Stimulated activated CD4-positive, alpha-beta T cell treated with anti-CD3 and anti-CD28 coated beads, Interleukin-1b, Interleukin-23, amount 100 ng/mL, for 4 hours (primary cell): Measurements from ENCODE around the gene EPB41L4A.
A peak's percentile ranks its signal among the peaks of the same experiment; 100 is the strongest.

Experiments
- DNase-seq, 2 donors: peaks; one replicate each; pipeline ENCODE4 v3.0.0-alpha.2; 2020; ENCODE audit warnings: low read depth in 2 of 2

EPB41L4A gene

DNA sequence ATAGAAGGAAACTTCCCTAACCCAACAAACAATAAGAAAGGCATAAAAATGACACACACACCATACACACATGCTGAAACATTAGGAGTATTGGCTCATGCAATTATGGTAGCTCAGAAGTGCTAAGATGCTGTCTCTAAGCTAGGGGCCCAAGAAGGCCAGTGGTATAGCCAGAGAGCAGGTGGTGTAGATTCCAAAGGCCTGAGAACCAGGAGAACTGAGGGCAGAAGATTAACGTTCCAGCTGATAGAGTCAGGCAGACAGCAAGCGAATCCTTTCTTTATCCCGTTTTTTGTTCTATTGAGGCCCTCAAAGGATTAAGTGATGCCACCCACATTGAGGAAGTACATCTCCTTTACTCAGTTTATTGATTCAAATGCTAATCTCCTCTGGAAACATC lies 262.9 kb downstream of the EPB41L4A start:
- DNase-seq = no peak

DNA sequence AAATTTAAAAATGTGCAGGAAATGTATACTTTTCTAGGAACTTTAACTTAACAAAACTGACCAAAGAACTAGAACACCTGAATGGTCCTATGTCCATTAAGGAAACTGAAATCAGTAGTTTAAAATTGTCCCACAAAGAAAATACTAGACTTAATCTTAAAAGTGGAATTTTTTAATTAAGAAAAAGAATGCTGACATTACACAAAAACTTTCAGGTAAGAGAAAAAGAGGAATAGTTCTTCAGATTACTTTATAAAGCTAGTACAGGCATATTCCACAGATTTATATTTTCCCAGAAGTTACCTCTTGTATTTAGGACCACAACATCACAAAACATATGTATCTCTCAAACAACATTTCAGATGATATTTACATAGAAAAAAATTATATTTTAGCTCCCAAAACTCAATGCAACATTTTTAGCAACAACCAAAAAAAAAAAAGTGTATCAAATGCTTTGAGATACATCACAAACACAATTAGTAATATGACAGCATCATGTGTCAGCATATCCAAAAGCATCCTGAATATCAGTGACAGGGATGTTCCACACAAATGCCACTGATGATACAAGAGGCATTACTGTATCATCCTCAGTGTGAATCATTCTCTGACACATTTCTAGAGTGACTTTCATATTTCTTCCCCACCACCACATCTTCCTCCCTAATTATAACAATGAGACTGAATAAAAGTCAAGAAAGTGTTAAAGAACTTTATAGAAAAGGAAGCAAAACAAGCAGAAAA lies 264.0 kb downstream of the EPB41L4A start:
- no peak for DNase-seq

GRCh38 chr5:112149727-112150126 lies 269.4 kb downstream of the EPB41L4A start:
- no peak for DNase-seq

- DNase-seq = peak; percentile 17 to 32
Observed at GRCh38 chr5:112146323-112147226, 272.5 kb downstream of the EPB41L4A start.

- no peak for DNase-seq
Observed at GRCh38 chr5:112143690-112144089, 275.4 kb downstream of the EPB41L4A start.

DNA sequence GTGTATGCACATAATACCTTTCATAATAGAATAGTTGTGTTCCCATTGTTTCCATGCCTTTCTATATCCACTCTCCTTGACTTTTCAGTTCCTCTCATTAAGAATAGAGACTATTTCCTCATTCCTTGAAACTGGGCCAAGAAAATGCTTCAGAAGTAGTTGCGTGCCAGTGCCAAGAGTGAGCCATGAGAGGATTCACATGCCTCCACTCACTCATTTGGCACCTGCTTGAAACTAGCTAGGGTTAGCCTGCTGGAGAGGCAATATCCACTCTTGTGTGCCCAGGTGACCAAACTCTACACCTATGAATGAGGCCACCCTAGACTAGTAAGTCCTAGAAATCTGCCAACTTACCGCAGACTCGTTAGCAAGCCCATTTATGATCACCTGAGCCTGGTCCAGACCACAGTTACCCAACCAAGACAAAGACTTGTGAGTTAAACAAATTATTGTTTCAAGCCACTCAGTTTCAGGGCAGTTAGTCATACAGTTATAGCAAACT lies 276.3 kb downstream of the EPB41L4A start:
- no peak for DNase-seq

- DNase-seq = no peak
Observed at GRCh38 chr5:112141582-112141981, 277.5 kb downstream of the EPB41L4A start.

DNA sequence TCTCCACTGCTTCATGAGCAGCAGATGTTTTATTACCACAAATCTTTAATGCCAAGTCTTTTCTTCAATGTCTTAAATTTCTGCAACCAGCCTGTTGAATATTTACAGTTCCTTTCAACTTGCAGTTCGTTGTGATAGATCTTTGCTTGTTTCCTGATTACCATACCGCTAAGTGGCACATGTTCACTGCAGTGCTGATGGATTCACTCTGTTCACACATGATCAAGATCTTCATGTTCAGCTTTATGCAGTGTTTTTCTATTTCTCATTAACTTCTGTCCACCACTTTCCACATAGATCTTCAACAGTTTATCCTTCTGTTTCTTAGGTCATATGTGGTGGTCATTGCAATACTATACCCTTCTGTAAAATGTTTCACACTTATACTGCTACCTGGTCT lies 280.6 kb downstream of the EPB41L4A start:
- no peak for DNase-seq

DNA sequence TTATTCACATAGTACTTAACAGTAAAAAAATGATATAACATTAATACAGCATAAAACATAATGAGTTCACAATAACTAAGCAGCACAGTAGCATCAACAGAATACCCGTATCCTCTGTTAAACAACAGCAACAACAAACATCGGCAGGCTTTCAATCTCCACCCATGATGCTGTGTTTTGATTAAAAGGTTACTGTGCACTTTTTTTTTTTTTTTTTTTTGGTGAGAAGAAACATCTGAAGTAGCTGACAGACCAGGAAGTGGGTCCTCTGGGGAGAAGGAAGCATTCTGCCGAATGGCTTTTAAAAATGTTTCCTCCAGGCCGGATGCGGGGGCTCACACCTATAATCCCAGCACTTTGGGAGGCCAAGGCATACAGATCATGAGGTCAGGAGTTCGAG lies 282.3 kb downstream of the EPB41L4A start:
- no peak for DNase-seq

DNA sequence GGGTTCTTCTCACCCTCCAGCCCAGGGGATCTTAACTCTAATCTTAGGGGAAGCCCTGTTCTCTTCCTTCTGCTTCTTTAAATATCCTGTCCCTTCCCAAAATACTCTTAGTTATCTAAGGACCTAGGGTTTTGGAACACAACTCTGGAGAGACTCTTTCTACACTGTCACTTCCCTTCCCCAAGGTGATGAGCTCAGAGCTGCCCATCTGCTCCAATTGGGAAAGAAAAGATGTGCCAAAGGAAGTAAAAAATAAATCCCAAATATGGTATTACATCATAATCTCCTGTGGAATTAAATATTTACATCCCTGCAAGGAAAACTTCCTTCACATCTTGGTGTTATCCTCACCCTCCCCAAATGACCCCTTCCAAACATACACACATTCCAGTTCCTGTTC lies 291.2 kb downstream of the EPB41L4A start:
- DNase-seq = no peak

GRCh38 chr5:112126982-112127381 lies 292.1 kb downstream of the EPB41L4A start:
- no peak for DNase-seq

DNA sequence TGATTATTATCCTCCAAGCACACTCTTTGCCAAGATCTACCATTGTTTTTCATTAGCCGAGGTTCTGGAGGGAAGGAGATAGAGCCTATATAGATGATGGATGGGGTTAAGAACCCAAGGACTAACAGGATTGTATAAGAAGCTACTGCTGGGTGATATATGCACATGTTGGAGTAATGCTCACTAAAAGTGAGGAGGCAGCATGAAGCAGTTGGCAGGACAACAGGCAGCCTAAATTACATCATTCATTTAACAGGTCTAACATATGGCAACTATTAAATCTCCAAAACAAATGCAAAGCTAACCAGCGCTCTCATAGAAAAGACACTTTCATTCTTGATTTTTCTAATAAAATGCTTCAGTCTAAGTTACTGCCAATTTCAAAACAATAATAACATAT lies 293.2 kb downstream of the EPB41L4A start:
- no peak for DNase-seq

GRCh38 chr5:112124788-112125187 lies 294.3 kb downstream of the EPB41L4A start:
- DNase-seq = no peak

DNA sequence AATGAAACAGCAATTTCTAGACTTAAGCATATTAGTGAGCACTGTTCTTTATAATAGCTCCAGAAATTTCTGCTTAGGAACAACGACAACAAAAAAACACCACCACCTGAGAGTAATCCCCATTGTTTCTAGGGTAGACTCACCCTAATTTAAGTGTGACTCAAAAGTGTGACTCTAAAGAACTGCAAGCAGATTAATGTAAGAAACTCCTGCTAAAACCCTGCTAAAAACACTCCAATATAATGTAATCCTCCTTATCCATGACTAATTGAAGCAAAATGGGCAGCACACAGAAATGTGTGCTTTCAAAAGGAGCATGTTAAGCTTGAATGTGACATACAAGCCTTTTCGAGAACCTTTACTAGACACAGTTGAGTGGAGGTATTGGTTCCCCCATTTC lies 296.0 kb downstream of the EPB41L4A start:
- no peak for DNase-seq

DNA sequence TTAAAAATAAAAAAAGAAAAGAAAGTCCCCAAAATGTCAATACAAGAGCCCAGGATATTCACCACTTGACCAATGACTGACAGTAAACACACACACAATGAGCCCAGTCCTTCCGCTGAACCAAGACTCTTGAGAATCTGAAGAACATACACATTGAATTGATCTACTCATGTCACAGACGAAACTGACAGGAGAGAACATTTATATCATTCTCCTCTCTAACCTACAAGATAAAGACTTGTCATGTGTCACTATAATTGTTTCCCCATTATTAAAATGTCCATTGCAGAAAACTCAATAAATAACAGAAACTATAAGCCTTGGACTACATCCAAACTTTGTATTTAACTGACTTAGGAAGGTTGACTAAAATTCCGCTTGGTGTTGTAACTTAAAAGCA lies 296.7 kb downstream of the EPB41L4A start:
- DNase-seq = no peak

DNA sequence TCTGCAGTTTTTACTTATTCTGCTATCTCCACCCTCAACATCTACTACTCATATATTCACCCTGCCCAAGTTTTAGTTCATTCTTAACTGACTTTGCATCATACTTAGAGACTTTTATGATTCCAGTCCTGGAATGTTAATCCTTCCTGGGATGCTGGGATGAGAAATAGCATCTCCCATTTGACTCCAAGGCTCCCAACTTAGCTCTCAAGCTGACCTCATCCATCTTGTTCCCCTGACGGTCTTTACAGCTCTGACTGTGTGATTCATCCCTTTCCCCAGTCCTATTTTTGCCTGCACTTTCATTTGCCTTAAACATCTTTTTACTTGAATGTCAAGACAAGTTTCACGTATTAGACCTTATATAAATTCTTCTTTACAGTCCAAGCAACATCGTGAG lies 297.8 kb downstream of the EPB41L4A start:
- no peak for DNase-seq

DNA sequence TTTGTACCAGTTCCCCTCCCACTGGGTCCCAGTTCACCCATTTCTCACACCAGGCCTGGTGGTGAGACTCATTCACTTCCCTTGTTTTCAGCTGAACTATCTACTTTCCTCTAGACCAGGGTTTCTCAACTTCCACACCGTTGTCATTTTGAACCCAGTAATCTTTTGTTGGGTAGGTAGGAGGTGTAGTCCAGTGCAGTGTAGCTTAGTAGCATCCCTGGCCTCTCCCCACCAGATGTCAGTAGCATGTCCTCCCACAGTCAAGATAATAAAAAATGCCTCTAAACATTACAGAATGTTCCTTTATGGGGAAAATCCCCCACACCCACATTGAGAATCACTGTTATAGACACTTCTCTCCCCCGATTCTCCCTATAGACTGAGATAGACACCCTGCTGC lies 299.1 kb downstream of the EPB41L4A start:
- no peak for DNase-seq

DNA sequence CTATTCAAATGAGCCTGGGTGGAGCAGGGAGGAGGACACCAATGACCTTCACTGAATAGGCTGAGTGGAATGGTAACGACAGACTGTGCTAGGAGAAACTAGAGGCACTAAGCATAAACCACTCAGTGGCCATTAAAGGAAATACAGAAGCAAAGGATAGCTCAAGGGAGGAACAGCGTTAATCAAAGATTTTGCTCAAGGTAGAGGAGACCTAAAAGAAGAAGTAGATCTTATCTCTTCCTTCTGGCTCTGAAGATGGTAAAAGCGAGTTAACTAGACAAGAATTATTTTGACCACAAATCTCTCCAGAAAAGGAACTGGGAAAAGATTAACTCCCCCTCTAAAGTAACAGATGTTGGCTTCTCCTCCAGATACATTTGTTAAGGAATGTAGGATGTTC lies 299.6 kb downstream of the EPB41L4A start:
- DNase-seq = no peak

- DNase-seq = no peak
Observed at GRCh38 chr5:112117551-112117950, 301.5 kb downstream of the EPB41L4A start.

- no peak for DNase-seq
Observed at GRCh38 chr5:112116371-112116770, 302.7 kb downstream of the EPB41L4A start.

GRCh38 chr5:112113565-112113964 lies 305.5 kb downstream of the EPB41L4A start:
- DNase-seq = no peak
